Mesenchymal stem cell (in vitro differentiated cells and primary cell): Measurements from ENCODE around the gene TMEM202.
"Not testable (repeated sequence)": the region's sequence is repeated elsewhere in the genome, so short reads cannot be mapped to it uniquely, and the experiment has no call there.

Experiments used
- DNase-seq: peaks from one replicate; pipeline ENCODE4 v3.0.0-alpha.2; 2013
- H2AFZ ChIP-seq: one replicate; pipeline ENCODE4 v1.6.1; 2013; ENCODE audit warnings: low read depth, mild to moderate bottlenecking, control low read depth, inconsistent platforms, low read length, moderate library complexity
- H2AK5ac ChIP-seq: 2 replicates; pipeline ENCODE4 v1.6.1; 2013; ENCODE audit warnings: low read length, moderate library complexity, mild to moderate bottlenecking, inconsistent platforms; ENCODE audit not compliant: severe bottlenecking
- H2BK120ac ChIP-seq: one replicate; pipeline ENCODE4 v1.6.1; 2013; ENCODE audit warnings: low read depth, mild to moderate bottlenecking, inconsistent platforms, low read length, moderate library complexity
- H2BK12ac ChIP-seq, 2 experiments: one replicate each; pipeline ENCODE4 v1.6.1; 2013; ENCODE audit warnings: inconsistent platforms in 2 of 2, low read length in 2 of 2, mild to moderate bottlenecking in 2 of 2, moderate library complexity in 2 of 2, control low read depth in 1 of 2
- H2BK15ac ChIP-seq: one replicate; pipeline ENCODE4 v1.6.1; 2013; ENCODE audit warnings: mild to moderate bottlenecking, low read depth, inconsistent platforms; ENCODE audit not compliant: poor library complexity, severe bottlenecking
- H2BK5ac ChIP-seq: 2 replicates; pipeline ENCODE4 v1.6.1; 2013; ENCODE audit warnings: low read depth, mild to moderate bottlenecking, low read length, control low read depth, inconsistent platforms; ENCODE audit not compliant: poor library complexity, severe bottlenecking
- H3K14ac ChIP-seq, 2 experiments: one replicate each; pipeline ENCODE4 v1.6.1; 2013; ENCODE audit warnings: inconsistent platforms in 2 of 2, low read length in 2 of 2, control low read depth in 1 of 2, mild to moderate bottlenecking in 1 of 2, moderate library complexity in 1 of 2
- H3K18ac ChIP-seq, 2 experiments: one replicate each; pipeline ENCODE4 v1.6.1; 2013; ENCODE audit warnings: inconsistent platforms in 2 of 2, low read length in 2 of 2, control low read depth in 1 of 2, low read depth in 1 of 2, mild to moderate bottlenecking in 1 of 2
- H3K23ac ChIP-seq, 2 experiments: one replicate each; pipeline ENCODE4 v1.6.1; 2013; ENCODE audit warnings: inconsistent platforms in 2 of 2, low read length in 2 of 2, mild to moderate bottlenecking in 2 of 2, moderate library complexity in 2 of 2, control low read depth in 1 of 2
- H3K27ac ChIP-seq: 2 replicates; pipeline ENCODE4 v1.5.1; 2013; ENCODE audit warnings: mild to moderate bottlenecking, moderate library complexity, low read length, control low read depth, inconsistent platforms; ENCODE audit not compliant: poor library complexity, severe bottlenecking
- H3K27me3 ChIP-seq, 2 experiments: 2 replicates each; pipeline versions ENCODE4 v1.6.1 to v1.7.0; 2013; ENCODE audit warnings: low read length in 2 of 2, mild to moderate bottlenecking in 2 of 2, moderate library complexity in 2 of 2, control low read depth in 1 of 2, inconsistent platforms in 1 of 2; ENCODE audit not compliant: control insufficient read depth in 1 of 2, insufficient read depth in 1 of 2
- H3K36me3 ChIP-seq, 2 experiments: 2 replicates each; pipeline versions ENCODE4 v1.6.1 to v1.7.0; 2013; ENCODE audit warnings: low read length in 2 of 2, control low read depth in 1 of 2, inconsistent platforms in 1 of 2, low read depth in 1 of 2, mild to moderate bottlenecking in 1 of 2; ENCODE audit not compliant: insufficient read depth in 2 of 2, control insufficient read depth in 1 of 2
- H3K4ac ChIP-seq, 2 experiments: one replicate each; pipeline ENCODE4 v1.6.1; 2013; ENCODE audit warnings: inconsistent platforms in 2 of 2, low read length in 2 of 2, mild to moderate bottlenecking in 2 of 2, moderate library complexity in 2 of 2, control low read depth in 1 of 2, low read depth in 1 of 2
- H3K4me1 ChIP-seq: 2 replicates; pipeline ENCODE4 v1.6.1; 2013; ENCODE audit warnings: low read depth, low read length, control low read depth; ENCODE audit not compliant: control insufficient read depth, insufficient read depth
- H3K4me2 ChIP-seq: 2 replicates; pipeline ENCODE4 v1.6.1; 2013; ENCODE audit warnings: low read length, mild to moderate bottlenecking, inconsistent platforms; ENCODE audit not compliant: poor library complexity, severe bottlenecking
- H3K4me3 ChIP-seq, 2 experiments: 2 replicates each; pipeline versions ENCODE4 v1.5.1 to v1.7.0; 2013; ENCODE audit warnings: low read length in 2 of 2, mild to moderate bottlenecking in 2 of 2, control low read depth in 1 of 2, low read depth in 1 of 2; ENCODE audit not compliant: insufficient read depth in 1 of 2
- H3K79me1 ChIP-seq: replicated peaks from 2 replicates; pipeline ENCODE4 v1.6.1; 2013; ENCODE audit warnings: mild to moderate bottlenecking, control low read depth, low read length, inconsistent platforms; ENCODE audit not compliant: poor library complexity, severe bottlenecking
- H3K9ac ChIP-seq: 2 replicates; pipeline ENCODE4 v1.7.0; 2013; ENCODE audit warnings: mild to moderate bottlenecking, low read length, moderate library complexity
- H3K9me3 ChIP-seq: 2 replicates; pipeline ENCODE4 v1.7.0; 2013; ENCODE audit warnings: mild to moderate bottlenecking, low read length; ENCODE audit not compliant: control insufficient read depth
- H4K8ac ChIP-seq: one replicate; pipeline ENCODE4 v1.6.1; 2013; ENCODE audit warnings: inconsistent platforms, mild to moderate bottlenecking, low read length, moderate library complexity
- H4K91ac ChIP-seq: one replicate; pipeline ENCODE4 v1.6.1; 2013; ENCODE audit warnings: mild to moderate bottlenecking, low read length, inconsistent platforms
- WGBS: methylation state at CpG from one replicate; pipeline ENCODE4 v1.1.7; 2013; ENCODE audit warnings: mixed read lengths; 5-methylcytosine and 5-hydroxymethylcytosine counted together

Gene TMEM202

DNA sequence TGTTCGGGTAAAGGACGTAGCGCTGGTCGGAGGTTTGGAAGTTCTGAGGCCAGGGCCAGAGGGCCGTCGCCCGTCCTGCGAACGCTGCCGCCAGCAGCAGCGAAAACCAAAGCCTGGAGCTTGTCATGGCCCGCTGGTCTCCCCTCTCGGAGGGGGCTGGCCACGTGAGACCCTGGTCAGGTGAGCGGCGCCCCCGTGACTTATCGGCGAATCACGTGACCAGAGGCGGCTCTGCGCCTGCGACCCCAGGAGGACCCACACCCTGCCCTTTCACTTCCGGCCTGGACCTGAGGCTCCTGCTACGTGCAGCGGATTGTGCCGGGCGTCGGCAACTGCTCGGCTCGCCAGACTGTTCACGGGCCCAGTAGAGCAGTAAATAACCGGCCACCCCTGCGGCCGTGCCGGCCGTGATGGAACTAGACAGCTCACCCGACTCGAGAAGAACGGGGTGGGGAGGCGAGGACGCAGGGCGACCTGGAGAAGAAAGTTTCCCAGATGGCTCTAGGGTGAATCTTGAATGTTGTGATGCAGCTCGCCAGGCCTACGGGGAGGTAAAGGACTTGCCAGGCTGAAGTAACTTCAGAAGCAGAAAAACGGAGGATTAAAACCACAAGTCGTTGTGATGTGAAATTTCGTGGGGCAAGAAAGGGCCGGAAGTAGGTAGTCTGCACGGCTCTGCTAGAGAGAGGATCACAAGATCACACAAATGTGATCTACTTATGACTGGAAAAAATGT lies 22.1 kb upstream of the TMEM202 start, which contains the start of gene HEXA:
Gene HEXA, minus strand, starts transcription at position 169 of the 736 bp plus-strand sequence. Its CDS starts 42 bp downstream, at position 127.
- Histone ChIP-seq H2BK5ac (peak within 1 kb of the TSS; percentile 46), H3K23ac (no peak within 1 kb of the TSS), H3K79me1 (peaks cover 16% of the 10 kb centered on the region), H3K4me1 (peaks cover 5% of the 10 kb centered on the region), H2BK15ac (peak within 1 kb of the TSS; percentile 73), H2AK5ac (peak within 1 kb of the TSS; percentile 35), H3K9ac (peak within 1 kb of the TSS; percentile 96), H3K18ac (peak within 1 kb of the TSS; percentile 63 to 95), H3K4me2 (peak within 1 kb of the TSS; percentile 55), H3K14ac (peak within 1 kb of the TSS in 1 of 2 experiments; percentile 30), H2BK120ac (peak within 1 kb of the TSS; percentile 80), H3K4ac (peak within 1 kb of the TSS; percentile 91 to 94), H4K91ac (peak within 1 kb of the TSS; percentile 95), H3K27ac (peak within 1 kb of the TSS; percentile 53), H3K36me3 (peaks cover 3 to 6% of the 10 kb centered on the region in 2 experiments), H4K8ac (peak within 1 kb of the TSS; percentile 99), H3K27me3 (peaks cover 1 to 8% of the 10 kb centered on the region in 2 experiments), H2AFZ (peak within 1 kb of the TSS; percentile 39), H3K4me3 (peak within 1 kb of the TSS; percentile 63 to 88), H3K9me3 (no peaks in the 10 kb centered on the region), H2BK12ac (peak within 1 kb of the TSS in 1 of 2 experiments; percentile 70)
- WGBS = 2% methylated on average over 50 of the region's 50 CpGs
- DNase-seq = peak; percentile 95

DNA sequence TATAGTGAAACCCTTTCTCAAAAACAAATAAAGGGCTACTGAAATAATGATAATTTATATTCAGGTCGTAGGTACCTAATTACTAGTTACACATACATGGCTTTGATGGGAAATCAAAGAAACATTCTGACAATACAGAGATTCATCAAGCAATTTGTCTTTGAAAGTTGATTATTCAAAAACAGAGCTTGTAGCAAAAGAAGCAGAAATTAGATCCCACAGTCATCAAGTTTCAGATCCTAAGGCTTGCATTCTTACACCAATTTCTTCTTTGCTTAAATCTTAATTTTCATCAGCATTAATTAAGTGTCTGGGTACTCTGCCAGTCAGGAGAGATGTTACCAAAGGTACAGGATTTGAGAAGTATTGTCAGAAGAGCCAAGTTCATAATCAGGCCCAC lies 20.8 kb upstream of the TMEM202 start:
- peaks cover 0 to 3% of the 10 kb centered on the region in 2 experiments for H3K36me3 ChIP-seq
- no peak overlapping the region for H3K23ac ChIP-seq
- no peak overlapping the region for H2AK5ac ChIP-seq
- H3K27me3 ChIP-seq = peaks cover 7 to 13% of the 10 kb centered on the region in 2 experiments
- no peak overlapping the region for H2AFZ ChIP-seq
- H4K91ac ChIP-seq = no peak overlapping the region
- no peak overlapping the region for H2BK12ac ChIP-seq
- peaks cover 8% of the 10 kb centered on the region for H3K79me1 ChIP-seq
- 100% methylated on average over 1 of the region's 1 CpG for WGBS
- H3K9me3 ChIP-seq = no peaks in the 10 kb centered on the region
- peaks cover 1% of the 10 kb centered on the region for H3K4me1 ChIP-seq
- H3K18ac ChIP-seq = no peak overlapping the region
- H2BK5ac ChIP-seq = no peak overlapping the region
- H3K14ac ChIP-seq = no peak overlapping the region
- H2BK120ac ChIP-seq = no peak overlapping the region
- no peak overlapping the region for H3K4ac ChIP-seq
- H3K9ac ChIP-seq = peak overlapping the region; percentile 96
- H3K4me3 ChIP-seq = no peak overlapping the region
- H2BK15ac ChIP-seq = no peak overlapping the region
- DNase-seq = no peak
- H3K4me2 ChIP-seq = no peak overlapping the region
- H3K27ac ChIP-seq = no peak overlapping the region
- H4K8ac ChIP-seq = no peak overlapping the region

GRCh38 chr15:72379106-72379505 lies 19.0 kb upstream of the TMEM202 start:
- H3K79me1 ChIP-seq, H3K23ac ChIP-seq, H2BK15ac ChIP-seq, H3K4me2 ChIP-seq, H2BK12ac ChIP-seq, H4K91ac ChIP-seq, H3K9me3 ChIP-seq, H3K27ac ChIP-seq, H2AFZ ChIP-seq, H3K4me3 ChIP-seq, H2BK5ac ChIP-seq, H4K8ac ChIP-seq, H3K4ac ChIP-seq, H3K9ac ChIP-seq, H3K14ac ChIP-seq, H2AK5ac ChIP-seq, H3K36me3 ChIP-seq, H3K18ac ChIP-seq, H3K4me1 ChIP-seq, H2BK120ac ChIP-seq: not testable (repeated sequence)
- WGBS = 91% methylated on average over 3 of the region's 3 CpGs
- H3K27me3 ChIP-seq = peaks cover 21 to 31% of the 10 kb centered on the region in 2 experiments
- DNase-seq = peak; percentile 7

DNA sequence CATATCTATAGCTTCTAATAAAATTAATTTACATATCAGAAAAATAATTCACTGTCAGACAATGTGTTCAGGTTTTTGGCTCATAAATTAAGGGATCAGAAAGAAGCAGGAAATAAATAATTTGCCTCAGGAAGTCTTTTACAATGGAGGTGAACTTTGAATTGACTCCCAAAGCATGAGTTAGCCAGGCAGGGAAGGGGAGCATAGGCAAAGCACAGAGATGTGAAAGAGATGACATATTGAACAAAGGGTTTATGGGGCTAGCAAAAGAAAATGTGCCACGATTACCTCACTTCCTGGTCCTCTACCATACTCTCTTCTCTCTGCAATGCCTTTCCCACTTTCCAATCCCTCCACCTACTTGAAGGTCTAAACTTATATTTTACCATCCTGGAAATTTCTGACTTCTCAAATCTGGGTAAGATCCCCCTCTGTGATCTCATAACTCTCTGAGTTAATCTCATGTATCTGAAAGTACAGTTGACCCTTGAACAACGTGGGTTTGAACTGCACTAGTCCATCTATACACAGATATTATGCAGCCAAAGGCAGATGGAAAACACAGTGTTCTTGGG lies 18.2 kb upstream of the TMEM202 start:
- WGBS = 90% methylated on average over 1 of the region's 2 CpGs
- Histone ChIP-seq H2BK15ac (no peak overlapping the region), H3K79me1 (peaks cover 3% of the 10 kb centered on the region)

More for the DNA sequence above, 18.2 kb upstream of the TMEM202 start:
- Histone ChIP-seq H3K18ac (no peak overlapping the region), H3K4me3 (no peak overlapping the region), H3K14ac (no peak overlapping the region), H3K4ac (no peak overlapping the region), H3K9me3 (no peaks in the 10 kb centered on the region), H2AK5ac (no peak overlapping the region), H3K27ac (no peak overlapping the region), H4K8ac (no peak overlapping the region), H3K27me3 (peaks cover 27 to 40% of the 10 kb centered on the region in 2 experiments), H2AFZ (peak overlapping the region; percentile 24), H3K4me1 (no peaks in the 10 kb centered on the region), H3K36me3 (no peaks in the 10 kb centered on the region), H2BK120ac (no peak overlapping the region), H2BK12ac (no peak overlapping the region), H4K91ac (no peak overlapping the region), H2BK5ac (no peak overlapping the region), H3K23ac (no peak overlapping the region), H3K9ac (no peak overlapping the region), H3K4me2 (no peak overlapping the region)
- no peak for DNase-seq
